Panc1 (cell line): ENCODE measurements around the gene HEATR9. TPM values are rescaled to one million over a fixed set of nuclear protein-coding genes. Genes with fewer than 3 reads are reported as not detected.

Experiments
- total RNA-seq: library from RNA; stranded (reverse); gene quantifications from one replicate; pipeline ENCODE4 v1.2.1, GENCODE V29; 2021; ENCODE audit not compliant: unreplicated experiment

The HEATR9 gene
- total RNA-seq, 1 experiment from 2014 or later = not detected

Other genes starting within 250 kb of the HEATR9 start
- gene RASL10B, start 137.3 kb downstream of the HEATR9 start, total RNA-seq = 4.3 TPM
- not detected for gene GAS2L2, start 115.7 kb downstream of the HEATR9 start, total RNA-seq
- not detected for gene C17orf50, start 108.0 kb downstream of the HEATR9 start, total RNA-seq
- 1.6 TPM for gene MMP28, start 73.2 kb downstream of the HEATR9 start, total RNA-seq
- 249 TPM for gene TAF15, start 59.4 kb downstream of the HEATR9 start, total RNA-seq
- 15.9 TPM for gene CCL5, start 11.5 kb upstream of the HEATR9 start, total RNA-seq
- gene RDM1, start 61.9 kb upstream of the HEATR9 start, total RNA-seq = 5.5 TPM
- gene LYZL6, start 74.8 kb upstream of the HEATR9 start, total RNA-seq = not detected
- gene CCL16, start 112.6 kb upstream of the HEATR9 start, total RNA-seq = not detected
- gene CCL14, start 117.8 kb upstream of the HEATR9 start, total RNA-seq = not detected
- gene CCL15, start 132.7 kb upstream of the HEATR9 start, total RNA-seq = not detected
- gene CCL23, start 149.1 kb upstream of the HEATR9 start, total RNA-seq = not detected
- gene CCL18, start 195.4 kb upstream of the HEATR9 start, total RNA-seq = not detected
- gene CCL3, start 221.3 kb upstream of the HEATR9 start, total RNA-seq = 1.1 TPM
- gene CCL4, start 234.9 kb upstream of the HEATR9 start, total RNA-seq = 0.51 TPM